Measurements from ENCODE around the gene INF2.

INF2 gene

DNA sequence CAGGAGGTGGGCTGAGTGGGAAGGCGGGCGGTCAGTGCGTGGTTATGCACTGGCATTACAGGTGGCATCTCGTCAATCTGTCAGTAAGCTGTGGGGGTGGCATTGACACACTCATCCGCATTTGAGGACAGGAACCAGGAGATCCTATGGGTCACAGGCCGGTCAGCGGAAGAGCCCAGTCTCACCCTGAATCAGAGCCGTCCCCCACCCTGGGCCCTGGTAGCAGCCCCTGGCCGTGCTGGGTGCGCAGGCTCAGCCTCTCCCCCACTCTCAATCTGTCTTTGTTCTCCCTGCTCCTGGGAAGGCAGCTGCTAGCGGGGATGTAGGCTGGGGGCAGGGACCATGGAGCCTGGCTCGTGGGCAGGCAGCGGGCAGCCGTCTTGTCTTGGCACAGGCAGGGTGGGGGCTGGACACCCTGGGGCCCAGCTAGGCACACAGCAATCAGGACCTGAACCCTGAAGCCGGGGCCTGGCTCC, 5.1 kb downstream of the INF2 start:
- no peak overlapping the region for H3K4me3 ChIP-seq (ENCODE audit: low read length)
- DNase-seq (ENCODE audit: low read depth): no peak
- no peak for TF ChIP-seq CTCF (IDR thresholded peaks at IDR 0.05; ENCODE audit: insufficient read depth, low read depth, low read length, missing control alignments)

DNA sequence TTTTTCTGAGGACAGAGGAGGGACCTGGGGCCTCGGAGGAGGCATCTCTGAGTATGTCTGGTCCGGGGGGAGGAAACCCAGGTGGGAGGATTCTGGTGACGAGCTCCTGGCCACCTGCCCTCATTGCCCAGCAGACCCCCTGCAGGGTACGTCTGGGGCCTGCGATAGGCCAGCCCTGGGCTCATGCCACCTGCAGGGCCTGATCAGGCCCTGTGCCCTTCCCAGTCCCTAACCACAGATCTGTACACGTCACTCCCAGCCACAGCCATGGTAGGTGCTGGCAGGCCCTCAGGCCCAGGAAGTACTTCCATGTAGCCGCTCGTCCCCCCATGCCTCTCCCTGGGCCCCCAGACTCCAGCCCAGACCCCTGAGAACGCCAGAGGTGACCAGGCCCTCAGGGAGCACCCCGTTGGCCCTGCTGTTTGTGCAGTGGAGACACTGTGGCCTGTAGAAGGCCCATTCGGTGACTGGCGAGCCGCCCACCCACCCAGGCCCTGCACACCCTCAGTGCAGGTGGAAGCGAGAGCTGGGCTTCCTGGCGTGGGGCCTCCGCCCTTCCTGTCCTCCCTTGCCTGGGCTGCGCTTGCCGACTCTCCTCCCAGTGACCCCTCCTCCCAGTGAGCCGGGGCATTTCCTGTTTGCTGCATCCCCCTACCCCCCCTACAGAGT, 5.7 kb downstream of the INF2 start:
- H3K4me3 ChIP-seq (ENCODE audit: low read length): no peak overlapping the region
- no peak for TF ChIP-seq CTCF (IDR thresholded peaks at IDR 0.05; ENCODE audit: insufficient read depth, low read depth, low read length, missing control alignments)
- DNase-seq (ENCODE audit: low read depth): no peak

DNA sequence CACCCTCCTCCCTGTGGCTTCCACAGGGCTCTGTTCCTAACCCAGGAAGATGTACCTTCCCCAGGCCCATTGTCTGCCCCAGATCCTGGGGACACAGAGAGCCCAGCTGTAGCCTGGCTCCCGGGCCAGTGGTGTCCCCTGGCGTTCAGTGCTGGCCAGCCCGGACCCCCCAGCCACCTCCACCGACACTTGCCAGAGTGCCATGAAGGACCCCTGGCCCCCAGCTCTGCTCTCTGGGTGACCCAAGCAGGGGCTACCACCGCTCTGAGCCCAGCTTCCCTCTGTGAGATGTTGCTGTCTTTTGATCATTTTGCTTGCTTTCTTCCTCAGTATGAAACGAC, 6.2 kb downstream of the INF2 start:
- no peak for DNase-seq (ENCODE audit: low read depth)
- TF ChIP-seq CTCF (IDR thresholded peaks at IDR 0.05; ENCODE audit: insufficient read depth, low read depth, low read length, missing control alignments): no peak
- no peak overlapping the region for H3K4me3 ChIP-seq (ENCODE audit: low read length)

GRCh38 chr14:104696671-104697316, 7.4 kb downstream of the INF2 start:
- no peak overlapping the region for H3K4me3 ChIP-seq (ENCODE audit: low read length)

DNA sequence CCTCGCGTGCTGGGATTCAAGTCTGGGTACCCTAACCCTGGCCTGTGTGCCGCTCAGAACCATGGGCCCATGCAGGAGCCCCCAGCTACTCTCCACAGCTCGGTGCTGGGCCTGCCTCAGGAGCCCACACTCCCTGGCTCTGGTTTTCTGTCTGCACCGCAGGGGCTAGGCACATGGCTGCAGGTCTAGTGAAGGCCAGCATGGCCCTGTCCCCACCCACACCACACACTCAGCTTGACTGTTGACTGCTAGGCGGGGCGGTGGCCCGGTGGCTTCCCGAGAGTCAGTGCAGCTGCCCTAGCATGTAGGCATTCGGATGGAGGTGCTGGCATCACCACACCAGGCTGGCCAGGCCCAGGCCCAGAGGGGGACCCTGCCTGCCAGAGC, 7.9 kb downstream of the INF2 start:
- TF ChIP-seq CTCF (IDR thresholded peaks at IDR 0.05; ENCODE audit: insufficient read depth, low read depth, low read length, missing control alignments): no peak
- no peak overlapping the region for H3K4me3 ChIP-seq (ENCODE audit: low read length)
- no peak for DNase-seq (ENCODE audit: low read depth)

More at GRCh38 chr14:104696671-104697316, 7.4 kb downstream of the INF2 start:
- TF ChIP-seq CTCF (IDR thresholded peaks at IDR 0.05; ENCODE audit: insufficient read depth, low read depth, low read length, missing control alignments): no peak
- no peak for DNase-seq (ENCODE audit: low read depth)

DNA sequence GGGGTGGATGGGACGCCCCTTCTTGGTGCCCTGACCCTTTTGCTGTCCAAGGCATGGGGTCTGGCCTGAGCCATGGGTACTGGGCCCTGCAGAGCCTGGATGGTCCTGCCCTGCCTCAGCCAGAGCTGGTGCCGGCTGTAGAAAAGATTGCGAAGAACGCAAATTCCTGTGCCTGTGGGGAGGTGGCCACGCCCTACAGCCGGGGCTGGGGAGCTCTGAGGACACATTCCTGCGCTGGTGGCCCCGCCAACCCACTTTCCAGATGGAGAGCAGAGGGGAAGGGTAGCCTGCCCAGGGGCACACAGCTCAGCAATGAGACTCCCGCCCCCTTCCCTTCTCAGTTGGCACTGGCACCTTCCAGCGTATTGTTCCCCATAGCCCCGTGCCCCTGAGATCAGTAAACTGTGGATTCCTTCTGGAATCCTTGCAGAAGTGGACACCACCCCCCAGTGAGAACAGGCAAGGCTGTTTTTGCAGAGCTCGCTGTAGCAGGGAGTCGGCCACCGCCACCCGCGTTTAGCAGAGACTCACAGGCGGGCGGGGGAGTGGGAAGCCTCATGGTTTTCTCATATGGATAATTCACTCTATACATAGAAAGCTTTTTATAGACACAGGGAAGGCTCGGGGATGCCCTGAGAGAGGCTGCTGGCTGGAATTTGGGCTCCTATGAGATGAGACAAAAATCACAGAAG, 8.6 kb downstream of the INF2 start:
- no peak for TF ChIP-seq CTCF (IDR thresholded peaks at IDR 0.05; ENCODE audit: insufficient read depth, low read depth, low read length, missing control alignments)

More for the DNA sequence above, 8.6 kb downstream of the INF2 start:
- H3K4me3 ChIP-seq (ENCODE audit: low read length): no peak overlapping the region
- DNase-seq (ENCODE audit: low read depth): no peak
